ENCODE results near the gene FAXC.

DNA sequence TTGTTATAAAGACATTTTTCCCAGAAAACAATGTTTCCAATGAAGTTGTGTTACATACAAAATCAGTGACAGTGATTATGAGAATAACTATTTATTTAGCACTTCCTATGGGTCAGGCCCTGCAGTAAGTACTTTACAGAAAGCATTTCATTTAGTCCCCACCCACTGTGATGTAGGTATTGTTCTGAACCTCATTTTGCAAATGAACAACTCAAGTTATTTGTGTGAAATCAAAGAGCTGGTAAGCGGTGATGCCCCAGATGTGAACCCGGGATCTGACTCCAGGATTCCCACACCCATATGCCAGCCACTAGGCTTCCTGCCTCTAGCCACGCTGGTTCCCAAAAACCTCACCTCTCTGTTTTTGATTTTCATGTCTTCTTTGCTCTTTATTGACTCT is 30.9 kb downstream of the FAXC start:
- TF ChIP-seq NFE2 (CRISPR knock-in tag; IDR thresholded peaks at IDR 0.05), result no peak
- TF ChIP-seq, protein P1, sequence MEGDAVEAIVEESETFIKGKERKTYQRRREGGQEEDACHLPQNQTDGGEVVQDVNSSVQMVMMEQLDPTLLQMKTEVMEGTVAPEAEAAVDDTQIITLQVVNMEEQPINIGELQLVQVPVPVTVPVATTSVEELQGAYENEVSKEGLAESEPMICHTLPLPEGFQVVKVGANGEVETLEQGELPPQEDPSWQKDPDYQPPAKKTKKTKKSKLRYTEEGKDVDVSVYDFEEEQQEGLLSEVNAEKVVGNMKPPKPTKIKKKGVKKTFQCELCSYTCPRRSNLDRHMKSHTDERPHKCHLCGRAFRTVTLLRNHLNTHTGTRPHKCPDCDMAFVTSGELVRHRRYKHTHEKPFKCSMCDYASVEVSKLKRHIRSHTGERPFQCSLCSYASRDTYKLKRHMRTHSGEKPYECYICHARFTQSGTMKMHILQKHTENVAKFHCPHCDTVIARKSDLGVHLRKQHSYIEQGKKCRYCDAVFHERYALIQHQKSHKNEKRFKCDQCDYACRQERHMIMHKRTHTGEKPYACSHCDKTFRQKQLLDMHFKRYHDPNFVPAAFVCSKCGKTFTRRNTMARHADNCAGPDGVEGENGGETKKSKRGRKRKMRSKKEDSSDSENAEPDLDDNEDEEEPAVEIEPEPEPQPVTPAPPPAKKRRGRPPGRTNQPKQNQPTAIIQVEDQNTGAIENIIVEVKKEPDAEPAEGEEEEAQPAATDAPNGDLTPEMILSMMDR (CRISPR knock-in tag; IDR thresholded peaks at IDR 0.05), result no peak
- TF ChIP-seq, protein P2, sequence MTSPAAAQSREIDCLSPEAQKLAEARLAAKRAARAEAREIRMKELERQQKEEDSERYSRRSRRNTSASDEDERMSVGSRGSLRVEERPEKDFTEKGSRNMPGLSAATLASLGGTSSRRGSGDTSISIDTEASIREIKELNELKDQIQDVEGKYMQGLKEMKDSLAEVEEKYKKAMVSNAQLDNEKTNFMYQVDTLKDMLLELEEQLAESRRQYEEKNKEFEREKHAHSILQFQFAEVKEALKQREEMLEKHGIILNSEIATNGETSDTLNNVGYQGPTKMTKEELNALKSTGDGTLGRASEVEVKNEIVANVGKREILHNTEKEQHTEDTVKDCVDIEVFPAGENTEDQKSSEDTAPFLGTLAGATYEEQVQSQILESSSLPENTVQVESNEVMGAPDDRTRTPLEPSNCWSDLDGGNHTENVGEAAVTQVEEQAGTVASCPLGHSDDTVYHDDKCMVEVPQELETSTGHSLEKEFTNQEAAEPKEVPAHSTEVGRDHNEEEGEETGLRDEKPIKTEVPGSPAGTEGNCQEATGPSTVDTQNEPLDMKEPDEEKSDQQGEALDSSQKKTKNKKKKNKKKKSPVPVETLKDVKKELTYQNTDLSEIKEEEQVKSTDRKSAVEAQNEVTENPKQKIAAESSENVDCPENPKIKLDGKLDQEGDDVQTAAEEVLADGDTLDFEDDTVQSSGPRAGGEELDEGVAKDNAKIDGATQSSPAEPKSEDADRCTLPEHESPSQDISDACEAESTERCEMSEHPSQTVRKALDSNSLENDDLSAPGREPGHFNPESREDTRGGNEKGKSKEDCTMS (CRISPR knock-in tag; conservative IDR thresholded peaks at IDR 0.05), result no peak
- no peak for TF ChIP-seq TBP (CRISPR knock-in tag; IDR thresholded peaks at IDR 0.05)
